ENCODE data around the gene PEX14.
A peak's percentile ranks its signal among the peaks of the same experiment; 100 is the strongest.

PEX14 gene

GRCh38 chr1:10517677-10517982 is 42.9 kb downstream of the PEX14 start:
- TF ChIP-seq TSHZ2 (CRISPR knock-in tag; IDR thresholded peaks at IDR 0.05) (no peak), ZNF565 (CRISPR knock-in tag; conservative IDR thresholded peaks at IDR 0.05; ENCODE audit: low read depth) (no peak), ZFP3 (CRISPR knock-in tag; IDR thresholded peaks at IDR 0.05) (no peak), RARB (CRISPR knock-in tag; IDR thresholded peaks at IDR 0.05) (no peak), ZNF70 (CRISPR knock-in tag; IDR thresholded peaks at IDR 0.05) (no peak)
- no peak for ATAC-seq

DNA sequence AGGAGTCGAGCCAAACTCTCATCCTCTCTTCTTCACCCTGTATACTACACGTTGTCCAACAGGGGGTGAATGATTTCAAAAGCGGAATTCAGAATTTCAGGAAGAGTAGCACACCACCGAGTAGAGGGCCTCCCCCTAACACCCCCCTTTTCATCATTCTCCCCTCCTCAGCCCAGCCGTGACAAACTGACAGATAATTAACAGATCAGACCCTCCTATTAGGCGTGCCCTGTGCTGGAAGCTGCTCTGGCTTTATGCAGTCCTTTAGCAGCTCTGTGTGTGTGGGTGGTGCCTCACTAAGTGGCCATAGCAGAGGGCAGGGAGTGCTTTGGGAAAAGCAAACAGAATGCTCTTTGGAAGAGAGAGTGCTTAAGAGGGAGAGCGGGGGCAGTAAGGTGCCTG is 44.3 kb downstream of the PEX14 start:
- no peak; the same call in 2 of the 3 replicates for ATAC-seq
- TF ChIP-seq ARNTL (CRISPR knock-in tag; IDR thresholded peaks at IDR 0.05; ENCODE audit: borderline replicate concordance, low read depth) (no peak), CSRNP3 (CRISPR knock-in tag; IDR thresholded peaks at IDR 0.05) (no peak), OSR1 (CRISPR knock-in tag; IDR thresholded peaks at IDR 0.05) (no peak), BACH2 (CRISPR knock-in tag; IDR thresholded peaks at IDR 0.05; ENCODE audit: borderline replicate concordance) (no peak), SNAI2 (CRISPR knock-in tag; IDR thresholded peaks at IDR 0.05) (no peak), ZC3H10 (CRISPR knock-in tag; IDR thresholded peaks at IDR 0.05) (no peak)

GRCh38 chr1:10520497-10520896 is 45.7 kb downstream of the PEX14 start:
- no peak for ATAC-seq

GRCh38 chr1:10520952-10521351 is 46.2 kb downstream of the PEX14 start:
- ATAC-seq: no peak
- TF ChIP-seq ZNF8 (CRISPR knock-in tag; IDR thresholded peaks at IDR 0.05) (no peak), CSDC2 (CRISPR knock-in tag; IDR thresholded peaks at IDR 0.05) (no peak), ZFP30 (CRISPR knock-in tag; IDR thresholded peaks at IDR 0.05) (no peak), CSRNP3 (CRISPR knock-in tag; IDR thresholded peaks at IDR 0.05) (no peak), ZNF565 (CRISPR knock-in tag; conservative IDR thresholded peaks at IDR 0.05; ENCODE audit: low read depth) (no peak), TSHZ2 (CRISPR knock-in tag; IDR thresholded peaks at IDR 0.05) (no peak), PATZ1 (CRISPR knock-in tag; IDR thresholded peaks at IDR 0.05; ENCODE audit: borderline replicate concordance) (no peak), BACH2 (CRISPR knock-in tag; IDR thresholded peaks at IDR 0.05; ENCODE audit: borderline replicate concordance) (no peak)
- TF ChIP-seq, protein P1, sequence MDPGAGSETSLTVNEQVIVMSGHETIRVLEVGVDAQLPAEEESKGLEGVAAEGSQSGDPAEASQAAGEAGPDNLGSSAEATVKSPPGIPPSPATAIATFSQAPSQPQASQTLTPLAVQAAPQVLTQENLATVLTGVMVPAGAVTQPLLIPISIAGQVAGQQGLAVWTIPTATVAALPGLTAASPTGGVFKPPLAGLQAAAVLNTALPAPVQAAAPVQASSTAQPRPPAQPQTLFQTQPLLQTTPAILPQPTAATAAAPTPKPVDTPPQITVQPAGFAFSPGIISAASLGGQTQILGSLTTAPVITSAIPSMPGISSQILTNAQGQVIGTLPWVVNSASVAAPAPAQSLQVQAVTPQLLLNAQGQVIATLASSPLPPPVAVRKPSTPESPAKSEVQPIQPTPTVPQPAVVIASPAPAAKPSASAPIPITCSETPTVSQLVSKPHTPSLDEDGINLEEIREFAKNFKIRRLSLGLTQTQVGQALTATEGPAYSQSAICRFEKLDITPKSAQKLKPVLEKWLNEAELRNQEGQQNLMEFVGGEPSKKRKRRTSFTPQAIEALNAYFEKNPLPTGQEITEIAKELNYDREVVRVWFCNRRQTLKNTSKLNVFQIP (CRISPR knock-in tag; IDR thresholded peaks at IDR 0.05; ENCODE audit: borderline replicate concordance, low read depth): no peak

More at GRCh38 chr1:10520497-10520896, 45.7 kb downstream of the PEX14 start:
- TF ChIP-seq TSHZ2 (CRISPR knock-in tag; IDR thresholded peaks at IDR 0.05) (peak; percentile 77; the same call in 1 of the 2 replicates), TCF4 (CRISPR knock-in tag; IDR thresholded peaks at IDR 0.05; ENCODE audit: borderline replicate concordance) (peak; percentile 37; the same call in 1 of the 2 replicates), ESRRG (CRISPR knock-in tag; IDR thresholded peaks at IDR 0.05) (no peak)

Measured in SK-N-SH treated with all-trans-retinoic acid at 6 μM for 48 hours (cell line).